ENCODE data around the gene GPATCH2.

- TF ChIP-seq EZH2 (IDR thresholded peaks at IDR 0.05): no peak
- no peak for TF ChIP-seq CTCF (IDR thresholded peaks at IDR 0.05)
These were observed 10.1 kb downstream of the GPATCH2 start for GRCh38 chr1:217620814-217621213.
